Hepatocyte (in vitro differentiated cells): Measurements from ENCODE around the gene TBC1D9. TPM values are rescaled to one million over a fixed set of nuclear protein-coding genes. Genes with fewer than 3 reads are reported as not detected.

Experiments
- DNase-seq: peaks from one replicate; pipeline ENCODE4 v3.0.0-alpha.2; 2016; ENCODE audit warnings: low spot score
- H2AFZ ChIP-seq: fragments of 200-600 bp; sonication (generic); 2 replicates; pipeline ENCODE4 v1.6.0; 2016; ENCODE audit warnings: antibody characterized with exemption, mild to moderate bottlenecking
- H3K27ac ChIP-seq: fragments of 200-600 bp; sonication (generic); 2 replicates; pipeline ENCODE4 v1.5.1; 2016; ENCODE audit warnings: mild to moderate bottlenecking
- H3K27me3 ChIP-seq: fragments of 200-600 bp; sonication (generic); 2 replicates; pipeline ENCODE4 v1.6.1; 2016
- H3K36me3 ChIP-seq: fragments of 200-600 bp; sonication (generic); replicated peaks from 2 replicates; pipeline ENCODE4 v1.5.1; 2016; ENCODE audit warnings: low read depth; ENCODE audit not compliant: insufficient read depth
- H3K4me1 ChIP-seq: fragments of 200-600 bp; sonication (generic); 2 replicates; pipeline ENCODE4 v1.5.1; 2016; ENCODE audit warnings: mild to moderate bottlenecking, moderate library complexity; ENCODE audit not compliant: insufficient read depth
- H3K4me2 ChIP-seq: fragments of 200-600 bp; sonication (generic); 2 replicates; pipeline ENCODE4 v1.6.0; 2016
- H3K4me3 ChIP-seq: fragments of 200-600 bp; sonication (generic); 2 replicates; pipeline ENCODE4 v1.5.1; 2016; ENCODE audit warnings: mild to moderate bottlenecking
- H3K79me2 ChIP-seq: fragments of 200-600 bp; sonication (generic); 2 replicates; pipeline ENCODE4 v1.6.0; 2017; ENCODE audit warnings: mild to moderate bottlenecking
- H3K9me2 ChIP-seq: fragments of 200-600 bp; sonication (generic); replicated peaks from 2 replicates; pipeline ENCODE4 v1.6.0; 2017; ENCODE audit warnings: mild to moderate bottlenecking; ENCODE audit not compliant: insufficient read depth
- H3K9me3 ChIP-seq: fragments of 200-600 bp; sonication (generic); 2 replicates; pipeline ENCODE4 v1.5.1; 2016; ENCODE audit warnings: low read depth, mild to moderate bottlenecking
- H4K20me1 ChIP-seq: fragments of 200-600 bp; sonication (generic); 2 replicates; pipeline ENCODE4 v1.6.0; 2016; ENCODE audit warnings: mild to moderate bottlenecking; ENCODE audit not compliant: insufficient read depth, poor library complexity, severe bottlenecking
- CTCF ChIP-seq: fragments of 200-600 bp; sonication (generic); IDR thresholded peaks from 2 replicates; pipeline ENCODE4 v1.5.1; 2016; ENCODE audit warnings: antibody characterized with exemption, mild to moderate bottlenecking; ENCODE audit not compliant: poor library complexity
- EZH2 ChIP-seq: fragments of 200-600 bp; sonication (generic); IDR thresholded peaks from 2 replicates; pipeline ENCODE4 v1.6.1; 2016; ENCODE audit warnings: antibody characterized with exemption, mild to moderate bottlenecking, borderline replicate concordance
- EZH2phosphoT487 ChIP-seq: fragments of 200-600 bp; sonication (generic); IDR thresholded peaks from one replicate; pipeline ENCODE4 v1.6.1; 2018; ENCODE audit warnings: antibody characterized with exemption, mild to moderate bottlenecking, low read depth, moderate library complexity; ENCODE audit not compliant: unreplicated experiment, severe bottlenecking
- WGBS: methylation state at CpG from one replicate; pipeline ENCODE4 v1.1.6; 2016; ENCODE audit warnings: low lambda C conversion rate; ENCODE audit errors: missing lambda C conversion rate; 5-methylcytosine and 5-hydroxymethylcytosine counted together
- polyA plus RNA-seq: library from polyadenylated mRNA; unstranded; fragments of >200 nt; fragmentation: Nextera tagmentation; extraction: Ambion mirVana; gene quantifications from 2 replicates; pipeline ENCODE4 v1.2.1, GENCODE V29; 2016
- total RNA-seq: library from RNA; depleted of rRNA; stranded (reverse); fragments of >200 nt; gene quantifications from 2 replicates; pipeline ENCODE4 v1.2.3, GENCODE V29; 2014

TBC1D9 gene
- total and polyA plus RNA-seq, 2 experiments from 2014 or later, result 10.5 to 35.6 TPM

GRCh38 chr4:140641105-140641555 is 115.1 kb downstream of the TBC1D9 start:
- Histone ChIP-seq H3K9me3 (no peaks in the 10 kb centered on the region), H3K27ac (peak overlapping the region; percentile 58), H3K4me3 (no peak overlapping the region), H3K79me2 (no peaks in the 10 kb centered on the region), H2AFZ (no peak overlapping the region), H4K20me1 (no peaks in the 10 kb centered on the region), H3K9me2 (no peaks in the 10 kb centered on the region), H3K27me3 (no peaks in the 10 kb centered on the region), H3K4me1 (peaks cover 21% of the 10 kb centered on the region), H3K36me3 (no peaks in the 10 kb centered on the region), H3K4me2 (peak overlapping the region; percentile 64)
- no peak for DNase-seq
- 50% methylated on average over 6 of the region's 6 CpGs for WGBS
- no peak for TF ChIP-seq EZH2phosphoT487
- no peak for TF ChIP-seq EZH2
- no peak for TF ChIP-seq CTCF

DNA sequence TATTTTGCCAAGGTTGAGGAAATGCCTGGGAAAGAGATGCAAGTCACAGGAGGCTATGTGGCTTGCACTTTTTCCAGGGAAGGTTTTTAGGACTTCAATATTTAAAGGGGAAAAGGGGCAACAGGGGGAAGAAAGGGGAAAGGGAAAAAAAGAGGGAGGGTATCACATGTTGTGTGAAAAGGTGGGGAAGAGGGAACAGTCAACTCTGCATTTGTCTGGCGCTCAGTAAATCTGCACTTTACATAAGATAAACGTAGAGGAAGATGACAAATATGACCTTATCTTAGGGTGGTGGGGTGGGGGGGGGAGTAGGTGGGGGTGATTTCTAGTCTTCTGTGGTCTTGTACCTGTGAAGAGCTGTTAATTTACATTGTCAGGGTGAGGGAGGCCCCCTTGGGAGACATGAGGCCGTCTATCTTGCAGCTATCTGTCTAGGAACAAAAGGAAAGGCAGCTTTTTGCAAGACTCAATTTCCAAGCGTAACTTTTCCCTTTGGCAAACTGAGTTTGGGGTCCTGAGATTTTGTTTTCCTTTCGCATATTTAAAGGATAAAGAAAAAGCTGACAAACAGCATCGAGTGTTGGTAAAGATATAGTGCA is 115.9 kb downstream of the TBC1D9 start:
- H3K9me2 ChIP-seq, result no peaks in the 10 kb centered on the region
- no peaks in the 10 kb centered on the region for H3K9me3 ChIP-seq
- no peak overlapping the region for H3K4me3 ChIP-seq
- H3K79me2 ChIP-seq, result no peaks in the 10 kb centered on the region
- H2AFZ ChIP-seq, result no peak overlapping the region
- peak overlapping the region; percentile 64 for H3K4me2 ChIP-seq
- peaks cover 26% of the 10 kb centered on the region for H3K4me1 ChIP-seq
- TF ChIP-seq EZH2 (no peak), EZH2phosphoT487 (no peak), CTCF (no peak)
- 48% methylated on average over 6 of the region's 6 CpGs for WGBS
- H3K27me3 ChIP-seq, result no peaks in the 10 kb centered on the region
- no peaks in the 10 kb centered on the region for H3K36me3 ChIP-seq
- DNase-seq, result no peak
- peak overlapping the region; percentile 28 for H3K27ac ChIP-seq
- no peaks in the 10 kb centered on the region for H4K20me1 ChIP-seq

GRCh38 chr4:140639066-140639465 is 117.1 kb downstream of the TBC1D9 start:
- no peak for DNase-seq
- Histone ChIP-seq H2AFZ (no peak overlapping the region), H3K4me3 (no peak overlapping the region), H4K20me1 (no peaks in the 10 kb centered on the region), H3K79me2 (no peaks in the 10 kb centered on the region), H3K9me3 (no peaks in the 10 kb centered on the region), H3K36me3 (no peaks in the 10 kb centered on the region), H3K27me3 (no peaks in the 10 kb centered on the region), H3K4me2 (no peak overlapping the region), H3K27ac (no peak overlapping the region), H3K4me1 (peaks cover 31% of the 10 kb centered on the region), H3K9me2 (no peaks in the 10 kb centered on the region)
- WGBS, result 91% methylated on average over 7 of the region's 7 CpGs
- TF ChIP-seq EZH2phosphoT487 (no peak), CTCF (no peak), EZH2 (no peak)
